IMR-90 (cell line): ENCODE results near the gene SIRT5. TPM values are rescaled to one million over a fixed set of nuclear protein-coding genes. Genes with fewer than 3 reads are reported as not detected.

Experiments used
- ATAC-seq: fragments of 200-7000 bp; cut with Tn5 transposase; 2 replicates; pipeline ENCODE4 v1.9.1; 2020; ENCODE audit warnings: low read depth, mild to moderate bottlenecking, moderate library complexity
- Bru-seq: library from RNA; stranded (reverse); fragments of 400-500 nt; gene quantifications from one replicate; lab custom pipeline; 2021; lab: Mats Ljungman, UMichigan
- BruChase-seq, 2 experiments: library from RNA; stranded (reverse); fragments of 400-500 nt; gene quantifications; one replicate each; lab custom pipeline; 2021; lab: Mats Ljungman, UMichigan
- BruUV-seq: library from RNA; stranded (reverse); fragments of 400-500 nt; replicated peaks from 2 replicates; lab custom pipeline; 2021; lab: Mats Ljungman, UMichigan
- CTCF ChIA-PET: fragments of 300-600 bp; formaldehyde crosslinking; extraction: SDS; loops from one replicate; lab custom pipeline; 2021; ENCODE audit warnings: antibody characterized with exemption; lab: Yijun Ruan, JAX
- POLR2A ChIA-PET: fragments of 300-600 bp; sonication (Branson Sonifier 250); formaldehyde crosslinking; loops from one replicate; lab custom pipeline; 2022; ENCODE audit warnings: antibody characterized with exemption; ENCODE audit not compliant: unreplicated experiment; lab: Charles Lee
- DNase-seq: peaks from one replicate; pipeline ENCODE4 v3.0.0; 2013
- H2AFZ ChIP-seq: replicated peaks from 2 replicates; pipeline ENCODE3; 2013; ENCODE audit warnings: low read length, mild to moderate bottlenecking; ENCODE audit not compliant: poor library complexity
- H2AK5ac ChIP-seq: 2 replicates; pipeline ENCODE4 v1.6.1; 2013; ENCODE audit warnings: low read depth, low read length, inconsistent platforms
- H2AK9ac ChIP-seq: replicated peaks from 2 replicates; pipeline ENCODE3; 2013; ENCODE audit warnings: mild to moderate bottlenecking, low read depth, low read length, moderate library complexity; ENCODE audit not compliant: poor library complexity
- H2BK120ac ChIP-seq: 2 replicates; pipeline ENCODE4 v1.6.1; 2013; ENCODE audit warnings: low read depth, low read length, inconsistent platforms
- H2BK15ac ChIP-seq: 3 replicates; pipeline ENCODE4 v1.6.1; 2013; ENCODE audit warnings: low read depth, low read length, inconsistent platforms
- H2BK20ac ChIP-seq: 2 replicates; pipeline ENCODE4 v1.6.1; 2013; ENCODE audit warnings: low read depth, mild to moderate bottlenecking, inconsistent platforms, low read length, moderate library complexity
- H2BK5ac ChIP-seq: 2 replicates; pipeline ENCODE4 v1.6.1; 2013; ENCODE audit warnings: mild to moderate bottlenecking, low read depth, low read length, inconsistent platforms; ENCODE audit not compliant: poor library complexity, severe bottlenecking
- H3K14ac ChIP-seq: replicated peaks from 2 replicates; pipeline ENCODE4 v1.6.1; 2013; ENCODE audit warnings: low read depth, low read length, inconsistent platforms
- H3K18ac ChIP-seq: 2 replicates; pipeline ENCODE4 v1.6.1; 2013; ENCODE audit warnings: low read depth, low read length, control low read depth
- H3K23ac ChIP-seq: 2 replicates; pipeline ENCODE4 v1.6.1; 2013; ENCODE audit warnings: low read depth, low read length, inconsistent platforms
- H3K27ac ChIP-seq: 2 replicates; pipeline ENCODE4 v1.5.1; 2013; ENCODE audit warnings: mild to moderate bottlenecking, control low read depth, low read length; ENCODE audit not compliant: insufficient read depth
- H3K27me3 ChIP-seq: 2 replicates; pipeline ENCODE4 v1.6.1; 2013; ENCODE audit warnings: low read length; ENCODE audit not compliant: control insufficient read depth, insufficient read depth
- H3K36me3 ChIP-seq: 2 replicates; pipeline ENCODE4 v1.6.1; 2013; ENCODE audit warnings: low read length, mixed read lengths; ENCODE audit not compliant: control insufficient read depth, insufficient read depth
- H3K4ac ChIP-seq: 2 replicates; pipeline ENCODE4 v1.6.1; 2013; ENCODE audit warnings: low read depth, low read length, inconsistent platforms
- H3K4me1 ChIP-seq: 2 replicates; pipeline ENCODE4 v1.6.1; 2013; ENCODE audit warnings: low read length, mixed read lengths; ENCODE audit not compliant: control insufficient read depth, insufficient read depth
- H3K4me2 ChIP-seq: 2 replicates; pipeline ENCODE4 v1.6.1; 2013; ENCODE audit warnings: low read depth, mild to moderate bottlenecking, control low read depth, low read length, moderate library complexity
- H3K4me3 ChIP-seq: 2 replicates; pipeline ENCODE4 v1.5.1; 2013; ENCODE audit warnings: low read depth, mild to moderate bottlenecking, control low read depth, low read length, moderate library complexity; ENCODE audit not compliant: insufficient read depth
- H3K56ac ChIP-seq: 2 replicates; pipeline ENCODE4 v1.6.1; 2013; ENCODE audit warnings: low read length, inconsistent platforms; ENCODE audit not compliant: insufficient read depth; ENCODE audit errors: extremely low read depth
- H3K79me1 ChIP-seq, 2 experiments: 2 replicates each; pipeline ENCODE4 v1.6.1; 2013; ENCODE audit warnings: low read length in 2 of 2, inconsistent platforms in 1 of 2, low read depth in 1 of 2
- H3K9ac ChIP-seq: 2 replicates; pipeline ENCODE4 v1.6.1; 2013; ENCODE audit warnings: low read depth, low read length, control low read depth
- H3K9me1 ChIP-seq: 2 replicates; pipeline ENCODE4 v1.6.1; 2013; ENCODE audit warnings: low read length, inconsistent platforms; ENCODE audit not compliant: insufficient read depth
- H3K9me3 ChIP-seq: 2 replicates; pipeline ENCODE4 v1.6.1; 2013; ENCODE audit warnings: low read length; ENCODE audit not compliant: control insufficient read depth, insufficient read depth
- H4K20me1 ChIP-seq: 2 replicates; pipeline ENCODE4 v1.6.1; 2013; ENCODE audit warnings: low read length, inconsistent platforms; ENCODE audit not compliant: insufficient read depth
- H4K5ac ChIP-seq: 2 replicates; pipeline ENCODE4 v1.6.1; 2013; ENCODE audit warnings: mild to moderate bottlenecking, low read depth, low read length, control low read depth
- H4K8ac ChIP-seq, 2 experiments: 2 replicates each; pipeline ENCODE4 v1.6.1; 2013; ENCODE audit warnings: low read depth in 2 of 2, low read length in 2 of 2, control low read depth in 1 of 2, inconsistent platforms in 1 of 2
- H4K91ac ChIP-seq: 2 replicates; pipeline ENCODE4 v1.6.1; 2013; ENCODE audit warnings: low read depth, low read length, inconsistent platforms; ENCODE audit not compliant: insufficient read depth
- CEBPB ChIP-seq: IDR thresholded peaks from 2 replicates; pipeline ENCODE4 v1.6.1; 2012; ENCODE audit warnings: low read depth, low read length, improper control_type of control experiment
- FOS ChIP-seq: fragments of 150-350 bp; IDR thresholded peaks from 2 replicates; pipeline ENCODE4 v1.6.1; 2016; ENCODE audit warnings: low read depth, low read length
- MAFK ChIP-seq: IDR thresholded peaks from 2 replicates; pipeline ENCODE4 v1.6.1; 2012; ENCODE audit warnings: low read depth, low read length, improper control_type of control experiment
- MAZ ChIP-seq: IDR thresholded peaks from 2 replicates; pipeline ENCODE4 v1.6.1; 2012; ENCODE audit warnings: low read depth, mild to moderate bottlenecking, low read length, improper control_type of control experiment, moderate library complexity, borderline replicate concordance
- MXI1 ChIP-seq: IDR thresholded peaks from 2 replicates; pipeline ENCODE4 v1.6.1; 2012; ENCODE audit warnings: low read depth, mild to moderate bottlenecking, low read length, moderate library complexity, borderline replicate concordance
- NFE2L2 ChIP-seq: fragments of 150-350 bp; IDR thresholded peaks from 2 replicates; pipeline ENCODE4 v1.6.1; 2016; ENCODE audit warnings: low read depth, mild to moderate bottlenecking, low read length
- POLR2A ChIP-seq: IDR thresholded peaks from 2 replicates; pipeline ENCODE4 v1.6.1; 2012; ENCODE audit warnings: mild to moderate bottlenecking, low read depth, low read length
- RAD21 ChIP-seq: IDR thresholded peaks from 2 replicates; pipeline ENCODE4 v1.6.1; 2012; ENCODE audit warnings: low read length, improper control_type of control experiment
- RCOR1 ChIP-seq: IDR thresholded peaks from 2 replicates; pipeline ENCODE4 v1.6.1; 2012; ENCODE audit warnings: mild to moderate bottlenecking, low read length, improper control_type of control experiment; ENCODE audit not compliant: insufficient replicate concordance
- RFX5 ChIP-seq: IDR thresholded peaks from 2 replicates; pipeline ENCODE4 v1.8.0; 2012; ENCODE audit warnings: low read depth, mild to moderate bottlenecking, low read length, moderate library complexity
- SMC3 ChIP-seq: fragments of 150-350 bp; IDR thresholded peaks from 2 replicates; pipeline ENCODE4 v1.6.1; 2016; ENCODE audit warnings: low read depth, mild to moderate bottlenecking, antibody characterized with exemption, low read length, moderate library complexity
- USF2 ChIP-seq: fragments of 150-350 bp; IDR thresholded peaks from 2 replicates; pipeline ENCODE4 v1.6.1; 2017; ENCODE audit warnings: mild to moderate bottlenecking, antibody characterized with exemption, low read length, low read depth
- WGBS, 2 experiments: methylation state at CpG; one replicate each; pipeline versions ENCODE4 v1.1.5 to v1.1.7; 2013; ENCODE audit warnings: missing lambda C conversion rate in 2 of 2; ENCODE audit not compliant: insufficient read length in 1 of 2; ENCODE audit errors: extremely low coverage in 2 of 2; 5-methylcytosine and 5-hydroxymethylcytosine counted together
- dilution Hi-C: fragments of 300-500 bp; cut with HindIII; formaldehyde crosslinking; loops from one replicate; pipeline ENCODE4 v1.14.3; 2018; ENCODE audit warnings: low sequenced_read_pairs; ENCODE audit not compliant: unreplicated experiment
- in situ Hi-C: fragments of 300-500 bp; cut with MboI; formaldehyde crosslinking; loops from 3 replicates; pipeline ENCODE4 v1.14.3; 2019; ENCODE audit warnings: low sequenced_read_pairs, inconsistent platforms, mixed read lengths
- intact Hi-C: fragments of 100-400 bp; cut with micrococcal nuclease; formaldehyde crosslinking; loops from 2 replicates; pipeline ENCODE4 v1.10.0; 2022
- long read RNA-seq: library from polyadenylated mRNA; unstranded; transcript quantifications from one replicate; pipeline ENCODE4 v2.0.0, GENCODE V29; 2021; ENCODE audit not compliant: unreplicated experiment
- polyA plus RNA-seq, 3 experiments: library from polyadenylated mRNA; depleted of rRNA; stranded (reverse); fragments of >200 nt; gene quantifications; 2 replicates each; pipeline ENCODE4 v1.2.3, GENCODE V29; 2012; ENCODE audit warnings: low replicate concordance in 1 of 3
- total RNA-seq: library from RNA; depleted of rRNA; stranded (reverse); fragments of >200 nt; gene quantifications from 2 replicates; pipeline ENCODE4 v1.2.3, GENCODE V29; 2012; rRNA removed

Gene SIRT5
- 5.0 and 5.2 TPM in 2 replicates for total RNA-seq
- polyA plus RNA-seq (2012; rRNA removed): 4.6 and 4.7 TPM in 2 replicates
- 2.8 TPM in 2 replicates for polyA plus RNA-seq (2012; cell fraction: cytosol; rRNA removed)
- 7.5 and 18.8 TPM in 2 replicates for polyA plus RNA-seq (2012; cell fraction: nucleus; rRNA removed; ENCODE audit: low replicate concordance)
- percentile 58 among the genes with signal in this experiment for Bru-seq, nascent RNA
- BruChase-seq, experiment 1, labeled RNA remaining after a 6-hour chase: percentile 66 among the genes with signal in this experiment
- percentile 64 among the genes with signal in this experiment for BruChase-seq, experiment 2, labeled RNA remaining after a 2-hour chase
- long read RNA-seq, partial matches to known transcripts: 2 of 16 reads
- long read RNA-seq, other reads (novel, unspliced or antisense): 13 of 16 reads

- no peaks in the 10 kb centered on the region for H4K20me1 ChIP-seq
- in situ Hi-C loops (no loop called here), dilution Hi-C loops (no loop called here)
These were observed at the start of gene SIRT5 for GRCh38 chr6:13574571-13575376. Gene SIRT5 (plus strand): TSS chr6:13574601. CDS start chr6:13584111, 9,510 bp downstream.

More at GRCh38 chr6:13574571-13575376, at the start of gene SIRT5:
- Histone ChIP-seq H3K9me3 (no peaks in the 10 kb centered on the region), H2BK5ac (peak within 1 kb of the TSS; percentile 64), H3K36me3 (no peaks in the 10 kb centered on the region), H3K18ac (peak within 1 kb of the TSS; percentile 66), H3K14ac (peak within 1 kb of the TSS; percentile 84), H2BK20ac (no peak within 1 kb of the TSS), H3K4me3 (peak within 1 kb of the TSS; percentile 76), H3K4ac (peak within 1 kb of the TSS; percentile 71), H3K27me3 (0 out of 2 replicates have a peak, but pooled peaks cover 1% of the 10 kb centered on the region), H4K91ac (peak within 1 kb of the TSS; percentile 57), H3K56ac (peak within 1 kb of the TSS; percentile 58; the same call in 1 of the 2 replicates), H2BK15ac (no peak within 1 kb of the TSS; the same call in 2 of the 3 replicates), H4K8ac (peak within 1 kb of the TSS; percentile 84 to 90), H2AK5ac (peak within 1 kb of the TSS; percentile 42), H3K9me1 (no peaks in the 10 kb centered on the region; the same call in 1 of the 2 replicates), H2BK120ac (peak within 1 kb of the TSS; percentile 45), H3K9ac (peak within 1 kb of the TSS; percentile 92), H2AFZ (peak within 1 kb of the TSS; percentile 95), H3K4me2 (peak within 1 kb of the TSS; percentile 98), H3K27ac (peak within 1 kb of the TSS; percentile 69), H3K79me1 (peaks cover 7 to 13% of the 10 kb centered on the region in 2 experiments), H3K23ac (peak within 1 kb of the TSS; percentile 68), H4K5ac (peak within 1 kb of the TSS; percentile 89), H3K4me1 (no peaks in the 10 kb centered on the region; the same call in 1 of the 2 replicates), H2AK9ac (peak within 1 kb of the TSS; percentile 92)
- WGBS, 2 experiments: 1% methylated on average over 28 of the region's 52 CpGs; no CpG with 5 or more reads in 1 of the 2 experiments
- TF ChIP-seq FOS (no peak), MAFK (no peak), NFE2L2 (no peak), POLR2A (peak; percentile 46; the same call in 1 of the 2 replicates), MXI1 (peak; percentile 81; the same call in 1 of the 2 replicates), RCOR1 (no peak), RAD21 (0 out of 2 replicates have a peak, but pooled peaks have one; percentile 37), RFX5 (no peak), SMC3 (no peak), MAZ (no peak; the same call in 1 of the 2 replicates), USF2 (no peak), CEBPB (no peak)
- DNase-seq: peak; percentile 77
- POLR2A ChIA-PET: interaction anchor here (0.6 to 1.5 kb wide), 2 partner anchors 11 to 246 kb away, joined by 3 to 5 read pairs; partner anchors contain the start of gene TBC1D7
- intact Hi-C loops: loop anchor here (1.0 to 2.0 kb wide), 3 partner anchors 40 to 238 kb away; partner anchors contain the start of genes GFOD1 and NOL7
- CTCF ChIA-PET: interaction anchor here (0.6 to 1.5 kb wide), 18 partner anchors 9 to 1285 kb away, joined by 3 to 6 read pairs (median 4); partner anchors contain the start of gene NOL7
- no TSS peak for BruUV-seq
- peak; percentile 69 for ATAC-seq
